Measurements from ENCODE around the gene CUX1.
"Not testable (repeated sequence)": the region's sequence is repeated elsewhere in the genome, so short reads cannot be mapped to it uniquely, and the experiment has no call there.

CUX1 gene

DNA sequence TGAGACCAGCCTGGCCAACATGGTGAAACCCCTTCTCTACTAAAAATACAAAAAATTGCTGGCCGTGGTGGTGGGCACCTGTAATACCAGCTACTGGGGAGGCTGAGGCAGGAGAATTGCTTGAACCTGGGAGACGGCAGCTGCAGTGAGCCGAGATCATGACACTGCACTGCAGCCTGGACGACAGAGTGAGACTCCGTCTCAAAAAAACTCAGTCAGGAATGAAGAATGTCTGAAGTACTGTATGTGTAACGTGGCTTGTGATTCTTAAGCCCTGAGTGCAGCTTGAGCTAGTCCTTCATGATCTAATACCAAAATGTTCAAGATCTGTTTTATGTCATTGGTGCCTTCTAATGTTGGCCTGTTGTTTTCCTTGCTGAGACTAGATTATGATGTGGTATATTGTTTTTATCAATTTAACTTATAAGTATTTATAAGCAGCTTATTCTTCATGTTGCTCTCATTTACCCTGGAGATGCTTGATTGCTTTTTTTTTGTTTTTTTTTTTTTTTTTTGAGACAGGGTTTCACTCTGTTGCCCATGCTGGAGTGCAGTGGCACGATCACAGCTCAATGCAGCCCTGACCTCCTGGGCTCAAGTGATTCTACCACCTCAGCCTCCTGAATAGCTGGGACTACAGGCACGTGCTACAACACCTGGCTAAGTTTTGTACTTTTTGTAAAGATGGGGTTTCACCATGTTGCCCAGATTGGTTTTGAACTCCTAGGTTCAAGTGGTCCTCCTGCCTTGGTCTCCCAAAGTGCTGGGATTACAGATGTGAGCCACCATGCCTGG, 513.4 kb downstream of the CUX1 start:
- not testable (repeated sequence) for DNase-seq (ENCODE audit: low read depth in 2 of 2)

All from stimulated activated CD4-positive, alpha-beta T cell treated with anti-CD3 and anti-CD28 coated beads, Interleukin-12 subunit alpha, Interleukin-12 subunit beta, amount 100 ng/mL, for 24 hours (primary cell).